Loucy (cell line): ENCODE results near the gene TSPAN9.

Source experiments
- H2AFZ ChIP-seq: fragments of 200-600 bp; sonication (generic); 2 replicates; pipeline ENCODE4 v1.6.0; 2016; ENCODE audit warnings: antibody characterized with exemption, mild to moderate bottlenecking, low read length, moderate library complexity
- H3F3A ChIP-seq: fragments of 200-600 bp; 2 replicates; pipeline ENCODE4 v1.6.0; 2016; ENCODE audit warnings: antibody characterized with exemption, low read depth, mild to moderate bottlenecking
- H3K27me3 ChIP-seq: fragments of 200-600 bp; sonication (generic); 2 replicates; pipeline ENCODE4 v1.6.1; 2014; ENCODE audit warnings: low read length, mild to moderate bottlenecking; ENCODE audit not compliant: insufficient read depth, poor library complexity, severe bottlenecking
- H3K36me3 ChIP-seq: fragments of 200-600 bp; sonication (generic); 2 replicates; pipeline ENCODE4 v1.6.1; 2016; ENCODE audit warnings: low read length; ENCODE audit not compliant: insufficient read depth
- H3K4me1 ChIP-seq: fragments of 200-600 bp; sonication (generic); 2 replicates; pipeline ENCODE4 v1.5.1; 2014; ENCODE audit warnings: low read length, mild to moderate bottlenecking; ENCODE audit not compliant: insufficient read depth, poor library complexity, severe bottlenecking
- H3K4me2 ChIP-seq: fragments of 200-600 bp; sonication (generic); 2 replicates; pipeline ENCODE4 v1.6.0; 2014; ENCODE audit warnings: antibody characterized with exemption, low read length, low read depth, mild to moderate bottlenecking; ENCODE audit not compliant: poor library complexity, severe bottlenecking
- H3K4me3 ChIP-seq: fragments of 200-600 bp; sonication (generic); 2 replicates; pipeline ENCODE4 v1.5.1; 2014; ENCODE audit warnings: low read length, mild to moderate bottlenecking, mixed read lengths; ENCODE audit not compliant: poor library complexity, severe bottlenecking
- H3K79me2 ChIP-seq: fragments of 200-600 bp; sonication (generic); 2 replicates; pipeline ENCODE4 v1.6.1; 2014; ENCODE audit warnings: low read length; ENCODE audit not compliant: insufficient read depth
- H3K9ac ChIP-seq: fragments of 200-600 bp; sonication (generic); 2 replicates; pipeline ENCODE4 v1.6.0; 2014; ENCODE audit warnings: mild to moderate bottlenecking, low read depth, low read length, moderate library complexity; ENCODE audit not compliant: poor library complexity, severe bottlenecking
- H3K9me2 ChIP-seq: fragments of 200-600 bp; sonication (generic); replicated peaks from 2 replicates; pipeline ENCODE4 v1.6.1; 2016; ENCODE audit warnings: low read depth, low read length, mixed read lengths
- H3K9me3 ChIP-seq: fragments of 200-600 bp; sonication (generic); 2 replicates; pipeline ENCODE4 v1.6.1; 2014; ENCODE audit warnings: mild to moderate bottlenecking, antibody characterized with exemption, low read length, low read depth; ENCODE audit not compliant: insufficient read depth
- H4K20me1 ChIP-seq: fragments of 200-600 bp; sonication (generic); 2 replicates; pipeline ENCODE4 v1.6.0; 2014; ENCODE audit warnings: antibody characterized with exemption, low read length, mild to moderate bottlenecking; ENCODE audit not compliant: insufficient read depth, poor library complexity, severe bottlenecking
- EZH2phosphoT487 ChIP-seq: fragments of 200-600 bp; IDR thresholded peaks from 2 replicates; pipeline ENCODE4 v1.6.1; 2018; ENCODE audit warnings: antibody characterized with exemption, mild to moderate bottlenecking, moderate library complexity, borderline replicate concordance
- TF ChIP-seq, protein P1 (sequence below): fragments of 200-600 bp; sonication (generic); conservative IDR thresholded peaks from 2 replicates; pipeline ENCODE4 v1.5.1; 2014; ENCODE audit warnings: mild to moderate bottlenecking, antibody characterized with exemption, low read length

TSPAN9 gene

DNA sequence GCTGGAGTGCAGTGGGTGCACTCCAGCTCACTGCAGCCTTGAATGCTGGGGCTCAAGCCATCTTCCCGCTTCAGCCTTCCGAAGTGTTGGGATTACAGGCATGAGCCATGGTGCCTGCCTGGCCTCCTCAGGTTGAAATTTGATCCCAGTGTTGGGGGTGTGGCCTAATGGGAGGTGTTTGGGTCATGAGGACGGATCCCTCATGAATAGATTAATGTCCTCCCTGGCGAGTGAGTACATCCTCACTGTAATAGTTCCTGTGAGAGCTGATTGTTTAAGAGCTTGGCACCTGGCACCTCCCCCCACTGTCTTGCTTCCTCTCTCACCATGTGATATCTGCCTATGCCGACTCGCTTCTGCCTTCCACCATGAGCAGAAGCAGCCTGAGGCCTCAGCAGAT is 84.7 kb downstream of the TSPAN9 start:
- Histone ChIP-seq H3K9me3 (no peaks in the 10 kb centered on the region), H4K20me1 (no peaks in the 10 kb centered on the region), H3K4me1 (no peaks in the 10 kb centered on the region), H3K36me3 (no peaks in the 10 kb centered on the region), H3K27me3 (no peaks in the 10 kb centered on the region), H2AFZ (no peak overlapping the region), H3K79me2 (no peaks in the 10 kb centered on the region), H3K4me3 (no peak overlapping the region), H3K9ac (no peak overlapping the region), H3K9me2 (no peaks in the 10 kb centered on the region), H3F3A (no peaks in the 10 kb centered on the region), H3K4me2 (no peak overlapping the region)
- TF ChIP-seq, protein P1, sequence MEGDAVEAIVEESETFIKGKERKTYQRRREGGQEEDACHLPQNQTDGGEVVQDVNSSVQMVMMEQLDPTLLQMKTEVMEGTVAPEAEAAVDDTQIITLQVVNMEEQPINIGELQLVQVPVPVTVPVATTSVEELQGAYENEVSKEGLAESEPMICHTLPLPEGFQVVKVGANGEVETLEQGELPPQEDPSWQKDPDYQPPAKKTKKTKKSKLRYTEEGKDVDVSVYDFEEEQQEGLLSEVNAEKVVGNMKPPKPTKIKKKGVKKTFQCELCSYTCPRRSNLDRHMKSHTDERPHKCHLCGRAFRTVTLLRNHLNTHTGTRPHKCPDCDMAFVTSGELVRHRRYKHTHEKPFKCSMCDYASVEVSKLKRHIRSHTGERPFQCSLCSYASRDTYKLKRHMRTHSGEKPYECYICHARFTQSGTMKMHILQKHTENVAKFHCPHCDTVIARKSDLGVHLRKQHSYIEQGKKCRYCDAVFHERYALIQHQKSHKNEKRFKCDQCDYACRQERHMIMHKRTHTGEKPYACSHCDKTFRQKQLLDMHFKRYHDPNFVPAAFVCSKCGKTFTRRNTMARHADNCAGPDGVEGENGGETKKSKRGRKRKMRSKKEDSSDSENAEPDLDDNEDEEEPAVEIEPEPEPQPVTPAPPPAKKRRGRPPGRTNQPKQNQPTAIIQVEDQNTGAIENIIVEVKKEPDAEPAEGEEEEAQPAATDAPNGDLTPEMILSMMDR: no peak
- no peak for TF ChIP-seq EZH2phosphoT487

DNA sequence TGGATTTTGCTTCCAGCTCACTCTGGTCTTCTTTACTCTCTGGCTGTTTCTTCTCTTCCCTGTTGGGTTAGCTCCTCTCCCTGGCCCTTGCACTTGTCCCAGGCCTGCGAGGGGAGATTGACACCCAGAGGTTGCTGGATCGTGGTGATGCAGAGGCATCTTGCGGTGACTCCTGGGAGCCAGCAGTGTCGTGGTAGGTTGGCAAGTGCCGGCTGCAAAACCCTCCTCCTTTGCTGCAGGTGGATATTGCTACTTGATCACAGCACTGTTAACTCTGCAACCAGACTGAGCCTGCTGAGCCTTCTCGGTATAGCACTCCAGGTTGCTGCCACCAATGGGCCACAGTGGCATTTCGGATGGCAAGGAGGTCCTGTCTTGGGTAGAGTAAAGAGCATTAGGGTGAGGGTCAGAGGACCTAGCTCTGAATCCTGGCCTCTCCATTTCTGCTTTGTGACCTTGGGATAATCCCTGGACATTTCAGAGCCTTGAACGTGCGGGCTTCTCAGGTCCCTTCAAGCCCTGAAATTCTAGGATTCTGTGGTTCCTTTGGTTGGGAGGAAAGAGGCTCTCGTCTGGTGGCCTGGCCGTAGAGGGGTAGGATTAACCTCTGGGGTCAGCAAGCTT is 87.4 kb downstream of the TSPAN9 start:
- no peaks in the 10 kb centered on the region for H3K36me3 ChIP-seq
- H3K4me3 ChIP-seq: no peak overlapping the region
- no peaks in the 10 kb centered on the region for H3K9me3 ChIP-seq
- H3K9ac ChIP-seq: no peak overlapping the region
- H3F3A ChIP-seq: no peaks in the 10 kb centered on the region
- H2AFZ ChIP-seq: no peak overlapping the region
- no peaks in the 10 kb centered on the region for H3K9me2 ChIP-seq
- TF ChIP-seq EZH2phosphoT487: no peak
- TF ChIP-seq, protein P1: no peak
- H3K79me2 ChIP-seq: no peaks in the 10 kb centered on the region
- H3K27me3 ChIP-seq: no peaks in the 10 kb centered on the region
- peaks cover 4% of the 10 kb centered on the region for H3K4me1 ChIP-seq
- H3K4me2 ChIP-seq: no peak overlapping the region
- H4K20me1 ChIP-seq: no peaks in the 10 kb centered on the region

DNA sequence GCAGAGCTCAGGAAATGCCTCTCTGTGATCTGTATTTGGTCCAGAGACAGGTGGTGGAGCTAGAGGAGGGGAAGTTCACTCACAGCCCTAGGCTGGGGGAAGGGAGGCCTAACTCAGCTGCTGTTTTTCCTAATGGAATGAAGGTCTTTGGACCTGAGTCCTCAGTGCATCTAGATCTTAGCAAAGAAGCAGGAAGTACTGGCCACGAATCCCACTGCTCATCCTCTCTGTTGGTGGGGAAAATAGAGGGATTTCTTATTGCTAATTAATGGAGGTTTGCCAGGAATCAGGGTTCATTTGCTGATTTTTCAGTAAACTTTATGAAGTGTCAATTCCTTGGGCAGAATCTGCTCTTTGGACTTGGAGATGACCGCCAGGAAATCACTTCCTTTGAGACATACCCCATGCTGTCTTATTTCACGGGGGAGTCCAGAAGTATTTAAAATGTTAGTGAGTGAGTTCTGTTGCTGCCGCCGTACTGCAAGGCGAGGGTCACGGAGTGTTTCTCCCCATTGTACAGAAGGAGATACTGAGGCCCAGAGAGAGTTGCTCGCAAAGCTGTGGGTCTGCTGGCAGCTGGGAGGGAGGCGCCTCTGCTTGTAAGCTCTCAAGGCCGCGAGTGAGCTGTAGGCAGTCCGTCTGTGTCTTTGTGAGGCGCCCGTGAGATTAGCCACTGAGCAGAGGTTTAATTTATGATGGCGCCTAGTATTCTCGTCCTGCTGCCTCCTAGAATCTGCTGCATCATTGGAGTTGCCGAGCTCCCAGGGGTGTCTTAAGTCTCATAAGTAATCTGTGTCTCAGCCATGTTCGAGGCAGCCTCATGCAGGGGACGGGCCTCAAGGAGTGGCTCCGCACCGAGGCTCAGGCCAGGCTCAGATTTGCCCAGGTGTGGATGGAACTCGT is 88.2 kb downstream of the TSPAN9 start:
- no peaks in the 10 kb centered on the region for H3K9me3 ChIP-seq
- H3K36me3 ChIP-seq: no peaks in the 10 kb centered on the region
- no peaks in the 10 kb centered on the region for H3K27me3 ChIP-seq
- TF ChIP-seq, protein P1: no peak
- TF ChIP-seq EZH2phosphoT487: no peak
- no peaks in the 10 kb centered on the region for H3K79me2 ChIP-seq
- no peak overlapping the region for H2AFZ ChIP-seq
- H3K4me1 ChIP-seq: peaks cover 5% of the 10 kb centered on the region
- no peaks in the 10 kb centered on the region for H4K20me1 ChIP-seq
- H3F3A ChIP-seq: no peaks in the 10 kb centered on the region
- no peak overlapping the region for H3K4me2 ChIP-seq
- no peaks in the 10 kb centered on the region for H3K9me2 ChIP-seq
- H3K9ac ChIP-seq: no peak overlapping the region
- H3K4me3 ChIP-seq: no peak overlapping the region
